HFFc6 (cell line): ENCODE data around the gene E2F4. TPM values are rescaled to one million over a fixed set of nuclear protein-coding genes. Genes with fewer than 3 reads are reported as not detected.

Experiments used
- DNase-seq: peaks from one replicate; pipeline ENCODE4 v3.0.0-alpha.2; 2018
- H3K27ac Mint-ChIP-seq: 2 replicates; pipeline ENCODE4 v1.8.0; 2020; ENCODE audit warnings: mild to moderate bottlenecking, mixed read lengths
- H3K27me3 Mint-ChIP-seq: 2 replicates; pipeline ENCODE4 v1.8.0; 2021; ENCODE audit warnings: mild to moderate bottlenecking, moderate library complexity, mixed read lengths; ENCODE audit not compliant: insufficient read depth
- H3K36me3 Mint-ChIP-seq: 2 replicates; pipeline ENCODE4 v1.8.0; 2021; ENCODE audit warnings: low read depth, mixed read lengths
- H3K4me1 Mint-ChIP-seq: 2 replicates; pipeline ENCODE4 v1.8.0; 2020; ENCODE audit warnings: low read depth, mixed read lengths
- H3K4me3 Mint-ChIP-seq: 2 replicates; pipeline ENCODE4 v1.8.0; 2020; ENCODE audit warnings: mild to moderate bottlenecking, moderate library complexity, mixed read lengths
- H3K9me3 Mint-ChIP-seq: 2 replicates; pipeline ENCODE4 v1.8.0; 2020; ENCODE audit warnings: mild to moderate bottlenecking, mixed read lengths
- CTCF ChIP-seq: fragments of 200-600 bp; sonication (generic); IDR thresholded peaks from 2 replicates; pipeline ENCODE4 v1.5.0; 2021; ENCODE audit warnings: antibody characterized with exemption, mild to moderate bottlenecking
- total RNA-seq, 6 experiments: library from RNA; stranded (reverse); fragmentation: NEBNext Ultra II Directional; extraction: Animal tissue kit (Norgen Biotek cat#: 25700); gene quantifications; 2 replicates in 1 of 6; 3 replicates in 5 of 6; pipeline ENCODE4 v1.2.3, GENCODE V29; 2021

The E2F4 gene
- total RNA-seq, 6 experiments from 2014 or later: 52.9 to 64.7 (median 61.0) TPM

GRCh38 chr16:67170949-67171649 is 20.9 kb upstream of the E2F4 start:
- no peaks in the 10 kb centered on the region for H3K9me3 Mint-ChIP-seq
- no peak for DNase-seq
- TF ChIP-seq CTCF: no peak
- H3K4me3 Mint-ChIP-seq: peak overlapping the region; percentile 92
- H3K4me1 Mint-ChIP-seq: peaks cover 33% of the 10 kb centered on the region
- H3K27ac Mint-ChIP-seq: peak overlapping the region; percentile 89
- peaks cover under 1% of the 10 kb centered on the region; the same call in 1 of the 2 replicates for H3K27me3 Mint-ChIP-seq
- H3K36me3 Mint-ChIP-seq: no peaks in the 10 kb centered on the region

GRCh38 chr16:67173323-67173722 is 18.6 kb upstream of the E2F4 start:
- peak overlapping the region; percentile 90 for H3K4me3 Mint-ChIP-seq
- TF ChIP-seq CTCF: no peak
- peaks cover 33% of the 10 kb centered on the region for H3K4me1 Mint-ChIP-seq
- peak overlapping the region; percentile 90 for H3K27ac Mint-ChIP-seq
- H3K9me3 Mint-ChIP-seq: no peaks in the 10 kb centered on the region
- H3K36me3 Mint-ChIP-seq: no peaks in the 10 kb centered on the region
- H3K27me3 Mint-ChIP-seq: no peaks in the 10 kb centered on the region; the same call in 1 of the 2 replicates
- no peak for DNase-seq

GRCh38 chr16:67173808-67174705 is 17.9 kb upstream of the E2F4 start:
- H3K27me3 Mint-ChIP-seq: no peaks in the 10 kb centered on the region; the same call in 1 of the 2 replicates
- peak; percentile 58 for TF ChIP-seq CTCF
- H3K36me3 Mint-ChIP-seq: peaks cover 4% of the 10 kb centered on the region; the same call in 1 of the 2 replicates
- peak overlapping the region; percentile 90 for H3K4me3 Mint-ChIP-seq
- no peaks in the 10 kb centered on the region for H3K9me3 Mint-ChIP-seq
- H3K27ac Mint-ChIP-seq: peak overlapping the region; percentile 90
- DNase-seq: peak; percentile 85
- H3K4me1 Mint-ChIP-seq: peaks cover 33% of the 10 kb centered on the region

GRCh38 chr16:67174706-67175231 is 17.2 kb upstream of the E2F4 start:
- no peak for DNase-seq
- Mint-ChIP-seq H3K27ac (no peak overlapping the region), H3K36me3 (peaks cover 4% of the 10 kb centered on the region; the same call in 1 of the 2 replicates), H3K4me1 (peaks cover 26% of the 10 kb centered on the region), H3K4me3 (0 out of 2 replicates have a peak overlapping the region, but pooled peaks have one; percentile 90), H3K27me3 (no peaks in the 10 kb centered on the region; the same call in 1 of the 2 replicates), H3K9me3 (no peaks in the 10 kb centered on the region)
- no peak for TF ChIP-seq CTCF

- Mint-ChIP-seq H3K9me3 (no peaks in the 10 kb centered on the region), H3K4me3 (no peak overlapping the region), H3K27me3 (no peaks in the 10 kb centered on the region; the same call in 1 of the 2 replicates), H3K27ac (no peak overlapping the region), H3K36me3 (peaks cover 4% of the 10 kb centered on the region; the same call in 1 of the 2 replicates), H3K4me1 (peaks cover 14% of the 10 kb centered on the region)
- no peak for DNase-seq
- no peak for TF ChIP-seq CTCF
Observed at GRCh38 chr16:67176662-67177061, 15.3 kb upstream of the E2F4 start.
